Body of pancreas (tissue), 4 donors: ENCODE data around the gene SLC7A8. TPM values are rescaled to one million over a fixed set of nuclear protein-coding genes. Genes with fewer than 3 reads are reported as not detected.
"Not testable (repeated sequence)": the region's sequence is repeated elsewhere in the genome, so short reads cannot be mapped to it uniquely, and the experiment has no call there.

Source experiments
- ATAC-seq: fragments of 150-250 bp; one replicate; pipeline ENCODE4 v1.9.1; 2016
- DNase-seq, 4 donors: peaks; one replicate each; pipeline ENCODE4 v3.0.0-alpha.2; 2019
- H3K27ac ChIP-seq, 4 donors: fragments of 200-600 bp; sonication (generic); 1 replicate in 3 of 4; 2 replicates in 1 of 4; pipeline versions ENCODE4 v1.5.1 to v1.6.1; 2016 to 2019; ENCODE audit warnings: mild to moderate bottlenecking in 1 of 4, mixed read lengths in 1 of 4, moderate library complexity in 1 of 4
- H3K27me3 ChIP-seq, 2 donors: fragments of 200-600 bp; sonication (generic); one replicate each; pipeline ENCODE4 v1.6.0; 2016; ENCODE audit warnings: mild to moderate bottlenecking in 1 of 2
- H3K36me3 ChIP-seq, 2 donors: fragments of 200-600 bp; sonication (generic); replicated peaks in 1 of 2; 2 replicates each; pipeline ENCODE4 v1.5.1; 2016; ENCODE audit warnings: low read depth in 2 of 2; ENCODE audit not compliant: insufficient read depth in 1 of 2
- H3K4me1 ChIP-seq: fragments of 200-600 bp; sonication (generic); one replicate; pipeline ENCODE4 v1.6.0; 2016
- H3K4me3 ChIP-seq, 2 donors: fragments of 200-600 bp; sonication (generic); 1 replicate in 1 of 2; 2 replicates in 1 of 2; pipeline ENCODE4 v1.5.1; 2016 to 2019
- H3K9me3 ChIP-seq, 3 donors: fragments of 200-600 bp; sonication (generic); 1 replicate in 2 of 3; 2 replicates in 1 of 3; pipeline ENCODE4 v1.5.1; 2016
- POLR2A ChIP-seq, 3 donors: fragments of 450-650 bp; IDR thresholded peaks; one replicate each; pipeline ENCODE4 v1.6.1; 2016; ENCODE audit warnings: antibody characterized with exemption in 3 of 3, mild to moderate bottlenecking in 2 of 3
- WGBS, 2 donors: methylation state at CpG; one replicate each; pipeline ENCODE4 v1.1.5; 2017; 5-methylcytosine and 5-hydroxymethylcytosine counted together
- intact Hi-C: fragments of 100-400 bp; cut with DNase I; formaldehyde crosslinking; loops from one replicate; pipeline ENCODE4 v1.15.1; 2023
- total RNA-seq, 2 donors: library from RNA; depleted of rRNA; stranded (reverse); fragments of >200 nt; gene quantifications; one replicate each; pipeline ENCODE4 v1.1.0, GENCODE V29; 2016
- TF ChIP-seq, protein P1 (sequence below), 7 experiments: fragments of 450-650 bp in 4 of 7; fragments of 200-600 bp in 3 of 7; sonication (generic) in 3 of 7; IDR thresholded peaks; one replicate each; pipeline ENCODE4 v1.5.1; 2016 to 2019; ENCODE audit warnings: antibody characterized with exemption in 7 of 7

Gene SLC7A8
- total RNA-seq, result 10 to 100 TPM; 17.8 to 18.2 TPM

DNA sequence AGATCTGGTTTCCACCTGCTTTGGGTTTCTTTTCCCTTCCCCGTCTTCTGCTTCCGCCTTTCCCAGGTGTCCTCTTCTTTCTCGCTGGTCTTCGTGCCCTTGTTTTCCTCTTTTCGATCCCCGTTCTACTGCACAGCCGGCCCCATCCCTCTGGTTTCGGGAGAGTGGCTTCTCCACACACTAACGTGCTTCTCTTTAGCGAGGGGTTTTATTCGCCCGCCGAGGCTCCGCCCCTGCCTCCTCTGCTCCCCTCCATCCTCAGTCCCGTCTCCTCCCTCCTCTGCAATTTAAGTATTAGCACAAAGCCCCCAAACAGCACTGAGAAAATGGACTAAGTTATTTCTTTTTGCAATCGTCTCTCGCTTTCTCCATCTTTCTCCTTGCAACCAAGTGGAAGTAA lies at the start of gene SLC7A8:
SLC7A8 (minus strand) TSS at position 182 of the 400 bp plus-strand sequence. CDS start 746 bp downstream, outside the sequence.
- H3K36me3 ChIP-seq, result no peaks in the 10 kb centered on the region
- H3K4me1 ChIP-seq, result peaks cover 8% of the 10 kb centered on the region
- H3K27ac ChIP-seq, result peak within 1 kb of the TSS in 3 of 4 donors; percentile 14 to 36 (median 22)
- ATAC-seq, result peak; percentile 59
- peak; percentile 47 to 72 (median 64) for DNase-seq
- WGBS, 2 donors, result 1% methylated on average over 17 of the region's 17 CpGs
- no peaks in the 10 kb centered on the region for H3K27me3 ChIP-seq
- intact Hi-C loops, result no loop called here
- H3K4me3 ChIP-seq, result peak within 1 kb of the TSS in 1 of 2 donors; percentile 41
- TF ChIP-seq, protein P1, sequence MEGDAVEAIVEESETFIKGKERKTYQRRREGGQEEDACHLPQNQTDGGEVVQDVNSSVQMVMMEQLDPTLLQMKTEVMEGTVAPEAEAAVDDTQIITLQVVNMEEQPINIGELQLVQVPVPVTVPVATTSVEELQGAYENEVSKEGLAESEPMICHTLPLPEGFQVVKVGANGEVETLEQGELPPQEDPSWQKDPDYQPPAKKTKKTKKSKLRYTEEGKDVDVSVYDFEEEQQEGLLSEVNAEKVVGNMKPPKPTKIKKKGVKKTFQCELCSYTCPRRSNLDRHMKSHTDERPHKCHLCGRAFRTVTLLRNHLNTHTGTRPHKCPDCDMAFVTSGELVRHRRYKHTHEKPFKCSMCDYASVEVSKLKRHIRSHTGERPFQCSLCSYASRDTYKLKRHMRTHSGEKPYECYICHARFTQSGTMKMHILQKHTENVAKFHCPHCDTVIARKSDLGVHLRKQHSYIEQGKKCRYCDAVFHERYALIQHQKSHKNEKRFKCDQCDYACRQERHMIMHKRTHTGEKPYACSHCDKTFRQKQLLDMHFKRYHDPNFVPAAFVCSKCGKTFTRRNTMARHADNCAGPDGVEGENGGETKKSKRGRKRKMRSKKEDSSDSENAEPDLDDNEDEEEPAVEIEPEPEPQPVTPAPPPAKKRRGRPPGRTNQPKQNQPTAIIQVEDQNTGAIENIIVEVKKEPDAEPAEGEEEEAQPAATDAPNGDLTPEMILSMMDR (IDR thresholded peaks at IDR 0.05), result no peak
- TF ChIP-seq POLR2A (IDR thresholded peaks at IDR 0.05), result peak; percentile 16 to 81 (median 67)
- no peaks in the 10 kb centered on the region for H3K9me3 ChIP-seq

DNA sequence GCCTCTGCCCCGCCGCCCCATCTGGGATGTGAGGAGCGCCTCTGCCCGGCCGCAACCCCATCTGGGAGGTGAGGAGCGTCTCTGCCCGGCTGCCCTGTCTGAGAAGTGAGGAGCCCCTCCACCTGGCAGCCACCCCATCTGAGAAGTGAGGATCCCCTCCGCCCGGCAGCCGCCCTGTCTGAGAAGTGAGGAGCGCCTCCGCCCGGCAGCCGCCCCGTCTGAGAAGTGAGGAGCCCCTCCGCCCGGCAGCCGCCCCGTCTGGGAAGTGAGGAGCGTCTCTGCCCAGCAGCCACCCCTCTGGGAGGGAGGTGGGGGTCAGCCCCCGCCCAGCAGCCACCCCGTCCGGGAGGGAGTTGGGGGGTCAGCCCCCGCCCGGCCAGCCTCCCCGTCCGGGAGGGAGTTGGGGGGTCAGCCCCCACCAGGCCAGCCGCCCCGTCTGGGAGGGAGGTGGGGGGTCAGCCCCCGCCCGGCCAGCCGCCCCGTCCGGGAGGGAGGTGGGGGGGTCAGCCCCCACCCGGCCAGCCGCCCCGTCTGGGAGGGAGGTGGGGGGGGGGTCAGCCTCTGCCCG lies 48.9 kb upstream of the SLC7A8 start:
- H3K27ac ChIP-seq, H3K27me3 ChIP-seq, H3K36me3 ChIP-seq, ATAC-seq, H3K4me1 ChIP-seq, H3K4me3 ChIP-seq, DNase-seq, intact Hi-C loops, H3K9me3 ChIP-seq: not testable (repeated sequence)
- 84% methylated on average over 19 of the region's 38 CpGs; no CpG with 5 or more reads in 1 of the 2 donors for WGBS, 2 donors

DNA sequence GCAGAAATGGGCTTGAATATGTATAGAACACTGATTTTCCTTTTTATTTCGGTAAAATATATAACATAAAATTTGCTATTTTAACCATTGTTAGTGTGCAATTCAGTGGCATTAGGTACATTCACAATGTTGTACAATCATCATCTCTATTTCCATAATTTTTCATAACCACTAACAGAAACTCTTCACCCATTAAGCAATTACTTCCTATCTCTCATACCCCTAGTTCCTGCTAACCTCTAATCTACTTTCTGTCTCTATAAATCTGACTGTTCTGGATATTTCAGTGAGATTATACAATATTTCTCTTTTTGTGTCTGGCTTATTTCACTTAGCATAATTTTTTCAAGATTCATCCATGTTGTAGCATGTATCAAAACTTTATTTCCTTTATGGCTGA lies 45.4 kb upstream of the SLC7A8 start:
- Histone ChIP-seq H3K27me3 (no peaks in the 10 kb centered on the region), H3K27ac (no peak overlapping the region), H3K9me3 (no peaks in the 10 kb centered on the region), H3K36me3 (no peaks in the 10 kb centered on the region), H3K4me1 (no peaks in the 10 kb centered on the region), H3K4me3 (no peak overlapping the region)
- no peak for TF ChIP-seq POLR2A (IDR thresholded peaks at IDR 0.05)
- ATAC-seq, result no peak
- WGBS, 2 donors, result 67 to 68% methylated on average over 1 of the region's 1 CpG
- intact Hi-C loops, result no loop called here
- DNase-seq, result no peak

DNA sequence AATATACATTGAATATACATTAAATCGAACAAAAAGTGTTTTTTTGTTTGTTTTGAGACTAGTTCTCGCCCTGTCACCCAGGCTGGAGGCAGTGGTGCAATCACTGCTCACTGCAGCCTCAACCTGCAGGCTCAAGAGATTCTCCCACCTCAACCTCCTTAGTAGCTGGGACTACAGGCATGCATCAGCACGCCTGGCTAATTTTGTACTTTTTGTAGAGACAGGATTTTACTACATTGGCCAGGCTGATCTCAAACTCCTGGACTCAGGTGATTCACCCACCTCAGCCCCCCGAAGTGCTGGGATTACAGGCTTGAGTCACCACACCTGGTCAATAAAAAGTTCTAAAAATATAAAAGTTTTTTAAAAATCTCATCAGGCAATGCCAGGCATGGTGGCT lies 44.1 kb upstream of the SLC7A8 start:
- Histone ChIP-seq H3K4me3 (no peak overlapping the region), H3K27me3 (no peaks in the 10 kb centered on the region), H3K9me3 (no peaks in the 10 kb centered on the region), H3K36me3 (no peaks in the 10 kb centered on the region), H3K4me1 (no peaks in the 10 kb centered on the region), H3K27ac (no peak overlapping the region)
- no peak for TF ChIP-seq POLR2A (IDR thresholded peaks at IDR 0.05)
- TF ChIP-seq, protein P1 (IDR thresholded peaks at IDR 0.05), result no peak
- DNase-seq (no peak), ATAC-seq (no peak)
- 41 to 53% methylated on average over 4 of the region's 4 CpGs for WGBS, 2 donors
- intact Hi-C loops, result no loop called here

DNA sequence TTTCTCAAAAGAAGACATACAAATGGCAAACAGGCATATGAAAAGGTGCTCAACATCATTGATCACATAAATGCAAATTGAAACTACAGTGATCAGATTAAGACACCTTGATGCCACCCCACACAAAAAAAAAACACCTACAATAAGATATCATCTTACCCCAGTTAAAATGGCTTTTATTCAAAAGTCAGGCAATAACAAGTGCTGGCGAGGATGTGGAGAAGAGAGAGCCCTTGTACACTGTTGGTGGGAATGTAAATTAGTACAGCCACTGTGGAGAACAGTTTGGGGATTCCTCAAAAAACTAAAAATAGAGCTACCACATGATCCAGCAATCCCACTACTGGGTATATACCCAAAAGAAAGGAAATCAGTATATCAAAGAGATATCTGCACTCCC lies 41.5 kb upstream of the SLC7A8 start:
- H3K4me3 ChIP-seq, ATAC-seq, intact Hi-C loops, H3K27me3 ChIP-seq, DNase-seq, H3K4me1 ChIP-seq, H3K27ac ChIP-seq, H3K36me3 ChIP-seq, H3K9me3 ChIP-seq: not testable (repeated sequence)
- WGBS, 2 donors, result 80 to 85% methylated on average over 1 of the region's 1 CpG

DNA sequence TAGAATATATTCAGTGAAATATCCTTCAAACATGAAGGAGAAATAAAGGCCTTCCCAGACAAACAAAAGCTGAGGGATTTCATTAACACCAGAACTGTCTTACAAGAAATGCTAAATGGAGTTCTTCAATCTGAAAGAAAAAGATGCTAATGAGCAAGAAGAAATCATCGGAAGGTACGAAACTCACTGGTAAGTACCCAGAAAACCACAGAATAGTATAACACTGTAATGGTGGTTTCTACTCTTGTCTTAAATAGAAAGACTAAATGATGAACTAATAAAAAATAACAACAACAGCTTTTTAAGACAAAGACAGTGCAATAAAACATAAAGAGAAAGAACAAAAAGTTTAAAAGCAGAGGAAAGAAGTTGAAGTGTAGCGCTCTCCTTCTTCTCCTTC lies 35.6 kb upstream of the SLC7A8 start:
- ATAC-seq, result no peak

More for the DNA sequence above, 35.6 kb upstream of the SLC7A8 start:
- 80% methylated on average over 3 of the region's 3 CpGs for WGBS, 2 donors
- intact Hi-C loops, result no loop called here
- no peak for DNase-seq
- Histone ChIP-seq H3K27me3 (no peaks in the 10 kb centered on the region), H3K27ac (no peak overlapping the region), H3K4me3 (no peak overlapping the region), H3K4me1 (no peaks in the 10 kb centered on the region), H3K9me3 (no peaks in the 10 kb centered on the region), H3K36me3 (no peaks in the 10 kb centered on the region)
- TF ChIP-seq POLR2A (IDR thresholded peaks at IDR 0.05), result no peak
- TF ChIP-seq, protein P1 (IDR thresholded peaks at IDR 0.05), result no peak
